Measurements from ENCODE around the gene EPHA7. TPM values are rescaled to one million over a fixed set of nuclear protein-coding genes. Genes with fewer than 3 reads are reported as not detected.

The EPHA7 gene
- total and polyA plus RNA-seq, 2 of the 13 experiments (the other 11 are each of a cell fraction or from before 2014, with no cell fraction given) = not detected

GRCh38 chr6:93307505-93308409 lies 111.6 kb downstream of the EPHA7 start (continued):
- no peak for TF ChIP-seq ASH2L (IDR thresholded peaks at IDR 0.05; ENCODE audit: insufficient read length, low read depth, low read length)
- no peak for TF ChIP-seq ZFP90 (CRISPR knock-in tag; IDR thresholded peaks at IDR 0.05; ENCODE audit: borderline replicate concordance)
- no peak for TF ChIP-seq HIC2 (CRISPR knock-in tag; IDR thresholded peaks at IDR 0.05; ENCODE audit: low read depth)
- TF ChIP-seq PRDM4 (CRISPR knock-in tag; IDR thresholded peaks at IDR 0.05; ENCODE audit: borderline replicate concordance) = no peak

- FAIRE-seq (no peak), ATAC-seq (no peak), DNase-seq (ENCODE audit: low spot score) (no peak)
- no peaks in the 10 kb centered on the region for H3K9me3 ChIP-seq (ENCODE audit: low read length)
- H3K9ac ChIP-seq (ENCODE audit: insufficient read depth, low read depth, low read length) = no peak overlapping the region
- H3K4me2 ChIP-seq (ENCODE audit: low read depth, low read length) = no peak overlapping the region
- POLR2A ChIA-PET = no interaction called here
- CTCF ChIA-PET (ENCODE audit: low intra/inter-chr PET ratio, low total read pairs) = no interaction called here
- no peak overlapping the region for H2AFZ ChIP-seq (ENCODE audit: low read length)
- TF ChIP-seq GFI1 (CRISPR knock-in tag; IDR thresholded peaks at IDR 0.05; ENCODE audit: borderline replicate concordance) = no peak
- no peak for TF ChIP-seq ZNF552 (CRISPR knock-in tag; IDR thresholded peaks at IDR 0.05; ENCODE audit: borderline replicate concordance)
- TF ChIP-seq ZNF598 (CRISPR knock-in tag; IDR thresholded peaks at IDR 0.05; ENCODE audit: borderline replicate concordance) = no peak
- TF ChIP-seq IKZF4 (CRISPR knock-in tag; IDR thresholded peaks at IDR 0.05; ENCODE audit: borderline replicate concordance, low read depth, not compliant biosample characterization) = no peak
- TF ChIP-seq ATF3 (CRISPR knock-in tag; IDR thresholded peaks at IDR 0.05) = no peak
- no peak for TF ChIP-seq AHR (CRISPR knock-in tag; IDR thresholded peaks at IDR 0.05)
- TF ChIP-seq ZNF576 (CRISPR knock-in tag; IDR thresholded peaks at IDR 0.05) = no peak
- in situ Hi-C loops (cut with HindIII; ENCODE audit: extremely low pct_ligation_motif_present, low pct_unique_long_range_greater_than_20kb) (no loop called here), intact Hi-C loops (cut with micrococcal nuclease; ENCODE audit: unreplicated experiment) (no loop called here)
- H3K79me2 ChIP-seq (ENCODE audit: insufficient read depth, low read length) = no peaks in the 10 kb centered on the region
- H3K4me3 ChIP-seq (replicated peaks in 1 of 3; ENCODE audit: insufficient read depth in 1 of 3, low read depth in 2 of 3, low read length in 3 of 3) = no peak overlapping the region
- no peaks in the 10 kb centered on the region for H4K20me1 ChIP-seq (ENCODE audit: insufficient read depth, low read length)
- no peaks in the 10 kb centered on the region for H3K27me3 ChIP-seq (ENCODE audit: control insufficient read depth in 1 of 2, insufficient read depth in 2 of 2, low read length in 2 of 2)
- no peaks in the 10 kb centered on the region for H3K36me3 ChIP-seq (replicated peaks in 1 of 2; ENCODE audit: control insufficient read depth in 1 of 2, insufficient read depth in 2 of 2, low read length in 2 of 2)
- no TSS peak for BruUV-seq (replicated peaks)
- no peak overlapping the region for H3K27ac ChIP-seq (ENCODE audit: extremely low read length, insufficient read depth, low read length)
- no peaks in the 10 kb centered on the region for H3K4me1 ChIP-seq (ENCODE audit: insufficient read depth, low read length)
Measured at GRCh38 chr6:93305088-93305487, 114.3 kb downstream of the EPHA7 start.
